Activated B cell treated with CpG ODN at 0.5 μM for 24 hours (primary cell): ENCODE data around the gene SEPTIN14. TPM values are rescaled to one million over a fixed set of nuclear protein-coding genes. Genes with fewer than 3 reads are reported as not detected.
"Not testable (repeated sequence)": the region's sequence is repeated elsewhere in the genome, so short reads cannot be mapped to it uniquely, and the experiment has no call there.

Experiments used
- ATAC-seq: fragments of 200-7000 bp; cut with Tn5 transposase; one replicate; pipeline ENCODE4 v1.10.0; 2021; ENCODE audit warnings: low read depth, mild to moderate bottlenecking, moderate library complexity
- CTCF ChIA-PET: fragments of 350-600 bp; sonication (Branson Sonifier 250); formaldehyde crosslinking; loops from one replicate; lab custom pipeline; 2021; ENCODE audit warnings: antibody characterized with exemption; lab: Charles Lee
- POLR2A ChIA-PET: fragments of 350-600 bp; sonication (Branson Sonifier 250); formaldehyde crosslinking; loops from one replicate; lab custom pipeline; 2021; ENCODE audit warnings: antibody characterized with exemption; lab: Charles Lee
- DNase-seq: peaks from one replicate; pipeline ENCODE4 v3.0.0; 2022
- H3K27ac Mint-ChIP-seq: one replicate; pipeline ENCODE4 v1.8.0; 2020; ENCODE audit warnings: mixed read lengths
- H3K27me3 Mint-ChIP-seq: one replicate; pipeline ENCODE4 v1.8.0; 2021; ENCODE audit warnings: mixed read lengths
- H3K36me3 Mint-ChIP-seq: one replicate; pipeline ENCODE4 v1.8.0; 2021; ENCODE audit warnings: low read depth, mixed read lengths
- H3K4me1 Mint-ChIP-seq: one replicate; pipeline ENCODE4 v1.8.0; 2021; ENCODE audit warnings: mixed read lengths
- H3K4me3 Mint-ChIP-seq: one replicate; pipeline ENCODE4 v1.8.0; 2020; ENCODE audit warnings: mild to moderate bottlenecking, mixed read lengths
- H3K9me3 Mint-ChIP-seq: one replicate; pipeline ENCODE4 v1.8.0; 2020; ENCODE audit warnings: mixed read lengths
- intact Hi-C: fragments of 100-400 bp; cut with micrococcal nuclease; formaldehyde crosslinking; loops from one replicate; pipeline ENCODE4 v1.15.1; 2024
- total RNA-seq: library from RNA; stranded (reverse); gene quantifications from 2 replicates; pipeline ENCODE4 v1.2.3, GENCODE V29; 2022
- TF ChIP-seq, protein P1 (sequence below): fragments of 200-600 bp; IDR thresholded peaks from one replicate; pipeline ENCODE4 v1.8.0; 2022; ENCODE audit warnings: antibody characterized with exemption, mild to moderate bottlenecking

SEPTIN14 gene
- total RNA-seq, 1 donor from 2014 or later, result not detected

DNA sequence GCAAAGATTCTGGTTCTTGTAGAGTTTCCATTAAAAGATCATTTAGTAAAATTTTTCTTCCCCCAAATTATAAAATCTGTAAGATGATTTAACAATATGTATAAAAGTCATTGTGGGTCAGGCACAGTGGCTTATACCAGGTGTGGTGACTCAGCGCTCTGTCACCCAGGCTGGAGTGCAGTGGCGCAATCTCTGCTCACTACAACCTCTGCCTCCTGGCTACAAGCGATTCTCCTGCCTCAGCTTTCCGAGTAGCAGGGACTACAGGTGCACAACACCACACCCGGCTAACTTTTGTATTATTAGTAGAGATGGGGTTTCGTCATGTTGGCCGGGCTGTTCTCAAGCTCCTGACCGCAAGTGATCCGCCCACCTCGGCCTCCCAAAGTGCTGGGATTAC, 68.0 kb downstream of the SEPTIN14 start:
- Mint-ChIP-seq H3K27me3 (peaks cover 3% of the 10 kb centered on the region), H3K4me1 (no peaks in the 10 kb centered on the region), H3K27ac (no peak overlapping the region), H3K9me3 (peaks cover 10% of the 10 kb centered on the region), H3K36me3 (peaks cover 3% of the 10 kb centered on the region), H3K4me3 (no peak overlapping the region)
- TF ChIP-seq, protein P1, sequence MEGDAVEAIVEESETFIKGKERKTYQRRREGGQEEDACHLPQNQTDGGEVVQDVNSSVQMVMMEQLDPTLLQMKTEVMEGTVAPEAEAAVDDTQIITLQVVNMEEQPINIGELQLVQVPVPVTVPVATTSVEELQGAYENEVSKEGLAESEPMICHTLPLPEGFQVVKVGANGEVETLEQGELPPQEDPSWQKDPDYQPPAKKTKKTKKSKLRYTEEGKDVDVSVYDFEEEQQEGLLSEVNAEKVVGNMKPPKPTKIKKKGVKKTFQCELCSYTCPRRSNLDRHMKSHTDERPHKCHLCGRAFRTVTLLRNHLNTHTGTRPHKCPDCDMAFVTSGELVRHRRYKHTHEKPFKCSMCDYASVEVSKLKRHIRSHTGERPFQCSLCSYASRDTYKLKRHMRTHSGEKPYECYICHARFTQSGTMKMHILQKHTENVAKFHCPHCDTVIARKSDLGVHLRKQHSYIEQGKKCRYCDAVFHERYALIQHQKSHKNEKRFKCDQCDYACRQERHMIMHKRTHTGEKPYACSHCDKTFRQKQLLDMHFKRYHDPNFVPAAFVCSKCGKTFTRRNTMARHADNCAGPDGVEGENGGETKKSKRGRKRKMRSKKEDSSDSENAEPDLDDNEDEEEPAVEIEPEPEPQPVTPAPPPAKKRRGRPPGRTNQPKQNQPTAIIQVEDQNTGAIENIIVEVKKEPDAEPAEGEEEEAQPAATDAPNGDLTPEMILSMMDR, result no peak
- ChIA-PET CTCF (no interaction called here), POLR2A (no interaction called here)
- ATAC-seq, result no peak
- DNase-seq, result no peak
- intact Hi-C loops, result no loop called here

DNA sequence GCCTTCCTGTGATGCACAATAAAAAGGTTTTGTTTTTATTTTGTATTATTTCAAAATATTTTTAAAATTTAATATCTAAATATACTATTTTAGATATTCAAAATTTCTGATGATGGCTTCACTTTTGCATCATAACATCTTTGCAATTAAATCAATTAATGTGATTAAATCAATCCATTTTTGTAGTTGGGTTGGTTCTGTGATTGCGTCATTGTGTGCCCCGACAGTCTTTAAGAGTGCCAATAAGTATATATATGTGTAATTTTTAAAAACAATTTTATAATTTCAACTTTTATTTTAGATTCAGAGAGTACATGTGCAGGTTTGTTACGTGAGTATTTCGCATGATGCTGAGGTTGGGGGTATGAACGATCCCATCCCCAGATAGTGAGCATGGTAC, 70.5 kb downstream of the SEPTIN14 start:
- Mint-ChIP-seq H3K27me3 (peaks cover 3% of the 10 kb centered on the region), H3K4me3 (no peak overlapping the region), H3K9me3 (peaks cover 6% of the 10 kb centered on the region), H3K27ac (no peak overlapping the region), H3K36me3 (peaks cover 2% of the 10 kb centered on the region), H3K4me1 (no peaks in the 10 kb centered on the region)
- no peak for DNase-seq
- CTCF ChIA-PET, result no interaction called here
- POLR2A ChIA-PET, result no interaction called here
- TF ChIP-seq, protein P1, result no peak
- intact Hi-C loops, result no loop called here
- ATAC-seq, result no peak

GRCh38 chr7:55787796-55788195, 74.8 kb downstream of the SEPTIN14 start:
- Mint-ChIP-seq H3K27ac (no peak overlapping the region), H3K4me1 (no peaks in the 10 kb centered on the region), H3K36me3 (no peaks in the 10 kb centered on the region), H3K4me3 (no peak overlapping the region), H3K27me3 (peaks cover 3% of the 10 kb centered on the region), H3K9me3 (no peaks in the 10 kb centered on the region)
- DNase-seq, result no peak
- POLR2A ChIA-PET, result no interaction called here
- intact Hi-C loops, result no loop called here
- CTCF ChIA-PET, result no interaction called here
- ATAC-seq, result no peak
- TF ChIP-seq, protein P1, result no peak

DNA sequence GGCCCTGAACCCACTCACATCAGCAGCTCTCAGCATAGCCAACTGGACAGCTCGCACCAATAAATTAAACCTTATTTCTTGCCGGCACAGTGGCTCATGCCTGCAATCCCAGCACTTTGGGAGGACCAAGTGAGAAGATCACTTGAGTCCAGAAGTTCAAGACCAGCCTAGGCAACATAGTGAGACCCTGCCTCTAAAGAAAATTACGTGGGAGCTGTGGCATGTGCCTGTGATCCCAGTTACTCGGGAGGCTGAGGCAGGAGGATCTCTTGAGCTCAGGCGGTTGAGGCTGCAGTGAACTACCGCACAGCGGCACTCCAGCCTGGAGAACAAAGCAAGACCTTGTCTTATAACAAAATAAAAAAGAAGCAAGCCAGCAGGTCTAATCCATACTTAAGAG, 75.7 kb downstream of the SEPTIN14 start:
- no peak for ATAC-seq
- Mint-ChIP-seq H3K27ac (no peak overlapping the region), H3K9me3 (no peaks in the 10 kb centered on the region), H3K36me3 (no peaks in the 10 kb centered on the region), H3K4me1 (no peaks in the 10 kb centered on the region), H3K4me3 (no peak overlapping the region), H3K27me3 (peaks cover 3% of the 10 kb centered on the region)
- DNase-seq, result no peak
- TF ChIP-seq, protein P1, result no peak
- ChIA-PET CTCF (no interaction called here), POLR2A (no interaction called here)
- intact Hi-C loops, result no loop called here

DNA sequence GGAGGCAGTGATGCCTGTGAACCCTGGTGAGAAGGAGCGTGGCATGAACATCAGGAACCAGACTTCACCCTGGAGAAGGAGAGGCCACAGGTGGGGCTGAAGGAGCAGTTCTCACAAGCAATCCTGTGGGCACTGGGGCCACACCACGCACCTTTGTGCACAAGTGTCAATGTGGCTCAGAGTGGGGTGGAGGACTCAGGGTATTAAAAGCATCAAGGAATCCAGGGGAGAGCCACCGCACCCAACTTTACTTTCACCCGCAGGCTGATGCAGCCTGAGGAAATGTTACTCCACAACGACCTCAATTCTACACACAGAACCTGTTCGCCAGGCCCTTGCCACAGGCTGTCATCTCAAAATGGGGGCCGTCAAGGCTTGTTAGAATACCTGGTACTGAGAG, 77.1 kb downstream of the SEPTIN14 start:
- POLR2A ChIA-PET, H3K9me3 Mint-ChIP-seq, H3K36me3 Mint-ChIP-seq, DNase-seq, H3K27ac Mint-ChIP-seq, CTCF ChIA-PET, ATAC-seq, H3K27me3 Mint-ChIP-seq, intact Hi-C loops, H3K4me3 Mint-ChIP-seq, H3K4me1 Mint-ChIP-seq: not testable (repeated sequence)

DNA sequence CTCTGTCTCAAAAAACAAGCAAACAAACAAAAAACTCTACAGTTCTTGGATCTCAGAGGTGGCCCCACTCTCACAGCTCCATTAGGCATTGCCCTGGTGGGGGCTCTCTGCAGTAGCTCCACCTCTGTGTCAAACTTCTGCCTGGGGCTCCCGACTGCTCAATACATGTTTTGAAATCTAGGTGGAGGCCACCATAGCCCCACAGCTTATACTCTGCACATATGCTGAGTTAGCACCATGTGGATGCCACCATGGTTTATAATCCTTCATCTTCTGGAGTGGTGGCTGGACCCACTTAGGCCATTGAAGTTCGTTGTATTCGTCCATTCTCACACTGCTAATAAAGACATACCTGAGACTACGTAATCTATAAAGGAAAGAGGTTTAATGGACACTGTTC, 78.4 kb downstream of the SEPTIN14 start:
- CTCF ChIA-PET, result no interaction called here
- no peak overlapping the region for H3K27ac Mint-ChIP-seq

More for the DNA sequence above, 78.4 kb downstream of the SEPTIN14 start:
- H3K4me1 Mint-ChIP-seq, result no peaks in the 10 kb centered on the region
- TF ChIP-seq, protein P1, result no peak
- no peak overlapping the region for H3K4me3 Mint-ChIP-seq
- no peak for DNase-seq
- intact Hi-C loops, result no loop called here
- H3K9me3 Mint-ChIP-seq, result no peaks in the 10 kb centered on the region
- POLR2A ChIA-PET, result no interaction called here
- H3K27me3 Mint-ChIP-seq, result no peaks in the 10 kb centered on the region
- ATAC-seq, result no peak
- no peaks in the 10 kb centered on the region for H3K36me3 Mint-ChIP-seq
